ENCODE measurements around the gene IFNW1.

The IFNW1 gene

DNA sequence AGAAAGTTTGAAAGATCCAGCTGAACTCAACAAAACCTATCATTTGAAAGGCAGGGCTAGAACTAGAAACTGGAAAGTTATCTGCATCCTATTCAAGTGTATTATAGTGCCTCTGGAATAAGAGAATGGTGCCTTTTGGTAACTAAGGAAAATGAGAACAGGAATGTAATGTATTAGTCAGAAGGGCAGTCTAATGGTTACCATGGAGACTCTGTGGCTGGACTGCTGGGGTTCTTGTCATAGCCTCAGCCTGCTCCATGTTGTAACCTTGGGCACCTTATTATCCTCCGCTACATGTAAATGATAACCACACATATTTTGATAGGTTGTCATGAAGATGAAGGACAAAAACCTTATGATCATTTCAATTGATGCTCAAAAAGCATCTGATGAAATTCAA is 39.3 kb downstream of the IFNW1 start:
- no peak for DNase-seq (ENCODE audit: low read depth in 1 of 2, low spot score in 1 of 2)
- no peak for TF ChIP-seq POLR2AphosphoS5 (IDR thresholded peaks at IDR 0.05; ENCODE audit: low read depth)
- TF ChIP-seq SPI1 (IDR thresholded peaks at IDR 0.05; ENCODE audit: borderline replicate concordance, low read depth) = no peak
- TF ChIP-seq CTCF (IDR thresholded peaks at IDR 0.05; ENCODE audit: insufficient read depth, low read length) = no peak
- no peak for TF ChIP-seq GABPA (IDR thresholded peaks at IDR 0.05; ENCODE audit: low read depth)
- no peak for TF ChIP-seq REST (IDR thresholded peaks at IDR 0.05; ENCODE audit: insufficient replicate concordance, low read depth)
- H3K27ac ChIP-seq (replicated peaks) = no peak overlapping the region

DNA sequence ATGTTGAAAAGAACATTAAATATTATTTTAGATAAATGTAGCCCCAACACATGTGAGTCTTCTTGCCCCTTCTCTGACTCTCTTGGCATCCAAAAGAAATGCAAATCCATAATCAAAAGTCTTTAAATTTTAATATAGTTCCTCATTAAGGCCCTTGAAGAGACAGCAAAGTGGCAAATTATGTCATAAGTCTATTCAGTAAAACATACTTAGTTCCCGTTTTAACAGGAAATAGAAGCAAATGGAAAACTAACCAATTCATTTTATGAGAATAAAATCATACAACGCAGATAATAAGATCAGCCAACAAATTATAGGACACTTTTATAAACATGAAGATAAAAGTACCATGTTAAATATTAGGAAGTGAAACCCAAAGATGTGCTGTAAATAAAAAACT is 43.8 kb downstream of the IFNW1 start:
- TF ChIP-seq REST (IDR thresholded peaks at IDR 0.05; ENCODE audit: insufficient replicate concordance, low read depth) (no peak), SPI1 (IDR thresholded peaks at IDR 0.05; ENCODE audit: borderline replicate concordance, low read depth) (no peak), GABPA (IDR thresholded peaks at IDR 0.05; ENCODE audit: low read depth) (no peak), CTCF (IDR thresholded peaks at IDR 0.05; ENCODE audit: insufficient read depth, low read length) (no peak), POLR2AphosphoS5 (IDR thresholded peaks at IDR 0.05; ENCODE audit: low read depth) (no peak)

More for the DNA sequence above, 39.3 kb downstream of the IFNW1 start:
- H3K4me3 ChIP-seq (replicated peaks; ENCODE audit: insufficient read depth, low read length) = no peak overlapping the region
- no peaks in the 10 kb centered on the region for H3K27me3 ChIP-seq (ENCODE audit: insufficient read depth, poor library complexity, severe bottlenecking)

DNA sequence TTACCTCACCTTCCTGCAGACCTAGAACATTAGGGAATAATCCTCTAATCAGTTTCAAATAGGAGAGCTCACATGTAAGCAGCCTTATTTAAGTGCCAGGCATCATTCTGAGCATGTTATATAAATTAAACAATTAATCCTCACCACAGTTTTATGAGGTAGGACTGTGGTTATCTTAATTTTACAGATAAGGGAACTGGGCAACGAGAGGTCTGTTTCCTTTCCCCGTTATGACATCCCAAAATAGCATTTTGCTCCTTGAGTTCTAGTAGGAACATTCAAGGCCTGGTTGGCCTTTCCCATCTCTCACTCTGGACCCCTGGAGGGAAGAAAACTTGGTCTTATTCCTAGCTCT is 44.8 kb downstream of the IFNW1 start:
- peak overlapping the region; percentile 44 for H3K27ac ChIP-seq (replicated peaks)
- no peak for TF ChIP-seq CTCF (IDR thresholded peaks at IDR 0.05; ENCODE audit: insufficient read depth, low read length)
- no peak for TF ChIP-seq GABPA (IDR thresholded peaks at IDR 0.05; ENCODE audit: low read depth)
- TF ChIP-seq POLR2AphosphoS5 (IDR thresholded peaks at IDR 0.05; ENCODE audit: low read depth) = no peak
- TF ChIP-seq REST (IDR thresholded peaks at IDR 0.05; ENCODE audit: insufficient replicate concordance, low read depth) = no peak
- no peak for TF ChIP-seq SPI1 (IDR thresholded peaks at IDR 0.05; ENCODE audit: borderline replicate concordance, low read depth)
- no peaks in the 10 kb centered on the region for H3K27me3 ChIP-seq (ENCODE audit: insufficient read depth, poor library complexity, severe bottlenecking)
- no peak overlapping the region for H3K4me3 ChIP-seq (replicated peaks; ENCODE audit: insufficient read depth, low read length)
- DNase-seq (ENCODE audit: low read depth in 1 of 2, low spot score in 1 of 2) = no peak

More for the DNA sequence above, 43.8 kb downstream of the IFNW1 start:
- no peak for DNase-seq (ENCODE audit: low read depth in 1 of 2, low spot score in 1 of 2)
- H3K27ac ChIP-seq (replicated peaks) = no peak overlapping the region; the same call in 1 of the 2 replicates
- H3K27me3 ChIP-seq (ENCODE audit: insufficient read depth, poor library complexity, severe bottlenecking) = no peaks in the 10 kb centered on the region
- H3K4me3 ChIP-seq (replicated peaks; ENCODE audit: insufficient read depth, low read length) = no peak overlapping the region

Data from HL-60 (cell line).